Stimulated activated CD8-positive, alpha-beta memory T cell treated with anti-CD3 and anti-CD28 coated beads, Interleukin-15, amount 100 ng/mL, for 24 hours (primary cell): ENCODE data around the gene NEFH.
"Not testable (repeated sequence)": the region's sequence is repeated elsewhere in the genome, so short reads cannot be mapped to it uniquely, and the experiment has no call there.

Experiments
- DNase-seq: peaks from one replicate; pipeline ENCODE4 v3.0.0-alpha.2; 2020; ENCODE audit warnings: low read depth

The NEFH gene

GRCh38 chr22:29479417-29480261 lies at the start of gene NEFH:
Gene NEFH, plus strand, starts transcription at chr22:29480218. Its CDS starts 45 bp downstream, at chr22:29480263.
- no peak for DNase-seq

GRCh38 chr22:29431986-29432385 lies 48.0 kb upstream of the NEFH start:
- no peak for DNase-seq

- DNase-seq = no peak
Measured at GRCh38 chr22:29433856-29434255, 46.2 kb upstream of the NEFH start.

- no peak for DNase-seq
Measured at GRCh38 chr22:29434288-29434687, 45.7 kb upstream of the NEFH start.

GRCh38 chr22:29435236-29436136 lies 44.5 kb upstream of the NEFH start:
- DNase-seq = no peak

- DNase-seq = not testable (repeated sequence)
Measured at GRCh38 chr22:29438283-29438682, 41.7 kb upstream of the NEFH start, which contains the start of gene RFPL1. Gene RFPL1, plus strand, starts transcription at chr22:29438583.

- no peak for DNase-seq
Measured at GRCh38 chr22:29442976-29443375, 37.0 kb upstream of the NEFH start.

GRCh38 chr22:29443452-29443851 lies 36.6 kb upstream of the NEFH start:
- DNase-seq = no peak

GRCh38 chr22:29443861-29444792 lies 35.9 kb upstream of the NEFH start:
- no peak for DNase-seq

- no peak for DNase-seq
Measured at GRCh38 chr22:29445508-29445907, 34.5 kb upstream of the NEFH start.

GRCh38 chr22:29447906-29448305 lies 32.1 kb upstream of the NEFH start:
- no peak for DNase-seq

- no peak for DNase-seq
Measured at GRCh38 chr22:29449296-29449875, 30.6 kb upstream of the NEFH start.

- DNase-seq = no peak
Measured at GRCh38 chr22:29450222-29450621, 29.8 kb upstream of the NEFH start.

- no peak for DNase-seq
Measured at GRCh38 chr22:29451863-29452262, 28.2 kb upstream of the NEFH start.

GRCh38 chr22:29454276-29454675 lies 25.7 kb upstream of the NEFH start:
- DNase-seq = no peak

- DNase-seq = no peak
Measured at GRCh38 chr22:29456211-29456671, 23.8 kb upstream of the NEFH start.

- no peak for DNase-seq
Measured at GRCh38 chr22:29457730-29458129, 22.3 kb upstream of the NEFH start.

- DNase-seq = no peak
Measured at GRCh38 chr22:29458551-29458950, 21.5 kb upstream of the NEFH start.

- no peak for DNase-seq
Measured at GRCh38 chr22:29459773-29460172, 20.2 kb upstream of the NEFH start.

- DNase-seq = no peak
Measured at GRCh38 chr22:29461263-29461662, 18.8 kb upstream of the NEFH start.

GRCh38 chr22:29463629-29464028 lies 16.4 kb upstream of the NEFH start:
- DNase-seq = no peak
